NCI-H69 (cell line): ENCODE data around the gene UHMK1.
"Not testable (repeated sequence)": the region's sequence is repeated elsewhere in the genome, so short reads cannot be mapped to it uniquely, and the experiment has no call there.

Source experiments
- DNase-seq: peaks from one replicate; lab custom pipeline; 2025; lab: John Stamatoyannopoulos, UW

UHMK1 gene

DNA sequence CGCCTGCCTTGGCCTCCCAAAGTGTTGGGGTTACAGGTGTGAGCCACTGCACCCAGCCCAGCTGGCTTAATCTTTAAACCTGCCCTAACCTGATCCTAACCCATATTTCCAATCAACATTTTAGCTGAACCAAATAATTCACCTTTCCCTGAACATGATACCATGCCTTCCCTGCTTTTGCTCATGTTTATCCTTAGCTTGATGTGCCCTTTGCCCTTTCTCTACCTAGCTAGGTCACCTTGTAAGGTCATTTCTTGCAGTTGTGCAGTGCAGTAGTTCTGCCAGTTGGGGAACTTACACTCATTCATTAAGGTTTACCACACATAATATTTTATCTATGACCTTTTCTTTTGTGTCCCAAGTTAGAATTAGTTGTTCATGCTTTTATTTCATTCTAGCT, 69.3 kb downstream of the UHMK1 start:
- no peak for DNase-seq

GRCh38 chr1:162568802-162569201, 71.2 kb downstream of the UHMK1 start:
- DNase-seq = no peak

DNA sequence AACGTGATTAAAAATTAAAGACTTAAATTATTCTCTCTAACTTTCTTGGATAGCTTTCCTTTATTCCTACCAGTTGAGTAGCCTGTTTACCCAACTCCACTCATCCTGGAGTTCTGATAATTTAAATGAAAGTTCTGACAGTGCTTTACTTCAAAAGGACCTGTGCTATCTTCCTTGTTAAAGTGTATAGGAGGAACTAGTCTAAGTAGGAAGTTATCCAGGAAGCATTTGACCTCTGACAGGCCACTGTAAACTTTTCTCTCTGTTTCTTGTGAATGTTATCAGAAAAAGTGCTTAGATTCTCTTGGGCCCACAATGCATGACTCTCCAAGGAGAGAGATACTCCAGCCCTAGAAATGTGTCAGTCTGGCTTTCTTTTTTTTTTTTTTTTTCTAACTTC, 73.1 kb downstream of the UHMK1 start:
- no peak for DNase-seq

DNA sequence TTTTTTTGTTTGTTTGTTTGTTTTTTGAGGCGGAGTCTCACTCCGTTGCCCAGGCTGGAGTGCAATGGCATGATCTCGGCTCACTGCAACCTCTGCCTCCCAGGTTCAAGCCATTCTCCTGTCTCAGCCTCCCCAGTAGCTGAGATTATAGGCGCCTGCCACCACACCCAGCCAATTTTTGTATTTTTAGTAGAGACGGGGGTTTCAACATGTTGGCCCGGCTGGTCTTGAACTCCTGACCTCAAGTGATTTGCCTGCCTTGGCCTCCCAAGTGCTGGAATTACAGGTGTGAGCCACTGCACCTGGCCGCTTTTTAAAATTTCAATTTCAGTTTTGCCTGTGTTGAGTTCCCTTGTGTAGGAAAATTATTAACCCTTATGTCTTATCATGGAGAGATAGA, 73.5 kb downstream of the UHMK1 start:
- DNase-seq = not testable (repeated sequence)

DNA sequence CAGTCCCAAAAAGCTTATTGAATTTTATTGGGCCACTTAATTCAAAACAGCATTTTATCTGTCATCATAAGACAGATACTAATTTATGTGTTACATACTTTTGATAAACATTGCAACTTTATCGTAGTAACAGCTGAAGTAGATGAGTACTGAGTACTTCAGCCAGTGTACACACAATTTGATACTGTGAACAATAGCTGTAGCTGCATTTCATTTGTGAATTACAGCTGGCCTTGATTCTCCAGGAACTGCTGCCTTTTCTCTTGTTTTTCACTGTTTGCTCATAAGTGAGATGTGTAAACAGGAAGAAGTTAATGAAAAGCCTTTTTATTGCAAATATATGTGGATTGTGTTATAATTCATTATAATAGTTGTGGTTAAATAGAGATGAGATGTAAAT, 74.1 kb downstream of the UHMK1 start:
- DNase-seq = peak; percentile 73

DNA sequence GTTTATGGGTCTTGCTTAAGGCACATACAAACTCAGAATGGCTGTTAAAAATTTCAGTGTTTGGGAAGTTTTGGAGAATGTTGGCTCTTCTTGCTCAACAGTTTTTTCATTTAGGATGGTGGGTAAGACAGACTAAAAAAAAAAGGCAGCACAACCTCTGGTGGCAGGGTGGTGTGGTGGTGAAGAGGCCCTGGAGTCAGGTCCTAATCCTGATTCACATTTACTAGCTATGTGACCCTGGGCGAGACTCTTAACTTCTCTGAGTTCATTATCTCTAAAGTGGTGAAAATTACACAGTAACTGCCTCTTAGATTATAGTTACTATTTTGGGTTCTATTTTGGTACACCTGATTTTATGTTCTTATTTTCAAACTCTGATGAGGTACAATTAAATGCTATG, 75.5 kb downstream of the UHMK1 start:
- DNase-seq = no peak

- DNase-seq = peak; percentile 36
Observed at GRCh38 chr1:162578071-162578700, 80.6 kb downstream of the UHMK1 start.

- no peak for DNase-seq
Observed at GRCh38 chr1:162578936-162579335, 81.3 kb downstream of the UHMK1 start.
